ENCODE measurements around the gene RAD52.

- TF ChIP-seq CTCF (IDR thresholded peaks at IDR 0.05; ENCODE audit: low read depth, low read length, missing input control) (no peak), RAD21 (IDR thresholded peaks at IDR 0.05) (no peak), YY1 (IDR thresholded peaks at IDR 0.05) (no peak)
These were observed 28.8 kb downstream of the RAD52 start for GRCh38 chr12:920676-921075.

Data from liver (tissue), 3 donors.